Breast epithelium (tissue), 4 donors: ENCODE measurements around the gene OTUD5. TPM values are rescaled to one million over a fixed set of nuclear protein-coding genes. Genes with fewer than 3 reads are reported as not detected.

Experiments
- DNase-seq, 2 donors: peaks; one replicate each; pipeline ENCODE4 v3.0.0-alpha.2; 2019; ENCODE audit warnings: low spot score in 2 of 2
- H3K27ac ChIP-seq, 2 donors: fragments of 200-600 bp; sonication (generic) in 1 of 2; one replicate each; pipeline ENCODE4 v1.5.1; 2016 to 2019; ENCODE audit warnings: mild to moderate bottlenecking in 1 of 2
- H3K27me3 ChIP-seq, 2 donors: fragments of 200-600 bp; sonication (generic) in 1 of 2; one replicate each; pipeline versions ENCODE4 v1.5.1 to v1.6.0; 2017 to 2019; ENCODE audit warnings: control low read depth in 1 of 2, mild to moderate bottlenecking in 1 of 2
- H3K36me3 ChIP-seq: fragments of 200-600 bp; one replicate; pipeline ENCODE4 v1.5.1; 2019
- H3K4me1 ChIP-seq, 2 donors: fragments of 200-600 bp; sonication (generic); one replicate each; pipeline ENCODE4 v1.5.1; 2016 to 2019; ENCODE audit warnings: control low read depth in 1 of 2
- H3K4me3 ChIP-seq, 3 donors: fragments of 200-600 bp; sonication (generic); 1 replicate in 2 of 3; 2 replicates in 1 of 3; pipeline ENCODE4 v1.5.1; 2016 to 2019; ENCODE audit warnings: mild to moderate bottlenecking in 3 of 3, moderate library complexity in 2 of 3
- H3K9me3 ChIP-seq, 2 donors: fragments of 200-600 bp; sonication (generic) in 1 of 2; one replicate each; pipeline ENCODE4 v1.5.1; 2016 to 2019; ENCODE audit warnings: control low read depth in 1 of 2
- POLR2A ChIP-seq: fragments of 450-650 bp; IDR thresholded peaks from one replicate; pipeline ENCODE4 v1.6.1; 2016; ENCODE audit warnings: antibody characterized with exemption, mild to moderate bottlenecking, moderate library complexity
- POLR2AphosphoS5 ChIP-seq, 3 donors: sonication (generic); formaldehyde crosslinking; IDR thresholded peaks; one replicate each; pipeline ENCODE4 v1.6.1; 2017; ENCODE audit warnings: antibody characterized with exemption in 3 of 3
- intact Hi-C: fragments of 100-400 bp; cut with DNase I; formaldehyde crosslinking; loops from one replicate; pipeline ENCODE4 v1.15.1; 2023; ENCODE audit warnings: low total_unique reads
- total RNA-seq, 3 donors: library from RNA; depleted of rRNA; stranded (reverse); fragments of >200 nt; gene quantifications; one replicate each; pipeline ENCODE4 v1.1.0, GENCODE V29; 2016
- TF ChIP-seq, protein P1 (sequence below), 3 donors: fragments of 450-650 bp; IDR thresholded peaks; one replicate each; pipeline ENCODE4 v1.5.1; 2016 to 2017; ENCODE audit warnings: antibody characterized with exemption in 3 of 3, mild to moderate bottlenecking in 3 of 3, moderate library complexity in 3 of 3

OTUD5 gene
- total RNA-seq, 3 donors from 2014 or later, result 35.8 to 37.9 (median 36.1) TPM

DNA sequence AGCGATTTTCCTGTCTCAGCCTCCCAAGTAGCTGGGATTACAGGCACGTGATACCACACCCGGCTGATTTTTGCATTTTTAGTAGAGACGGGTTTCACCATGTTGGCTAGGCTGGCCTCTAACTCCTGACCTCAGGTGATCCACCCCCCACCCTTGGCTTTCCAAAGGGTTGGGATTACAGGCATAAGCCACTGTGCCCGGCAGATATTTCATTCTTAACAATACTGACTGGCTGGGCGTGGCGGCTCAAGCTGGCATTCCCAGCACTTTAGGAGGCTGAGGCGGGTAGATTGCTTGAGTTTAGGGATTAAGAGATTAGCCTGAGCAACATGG lies 58.4 kb downstream of the OTUD5 start:
- TF ChIP-seq POLR2AphosphoS5 (IDR thresholded peaks at IDR 0.05), result no peak
- TF ChIP-seq, protein P1, sequence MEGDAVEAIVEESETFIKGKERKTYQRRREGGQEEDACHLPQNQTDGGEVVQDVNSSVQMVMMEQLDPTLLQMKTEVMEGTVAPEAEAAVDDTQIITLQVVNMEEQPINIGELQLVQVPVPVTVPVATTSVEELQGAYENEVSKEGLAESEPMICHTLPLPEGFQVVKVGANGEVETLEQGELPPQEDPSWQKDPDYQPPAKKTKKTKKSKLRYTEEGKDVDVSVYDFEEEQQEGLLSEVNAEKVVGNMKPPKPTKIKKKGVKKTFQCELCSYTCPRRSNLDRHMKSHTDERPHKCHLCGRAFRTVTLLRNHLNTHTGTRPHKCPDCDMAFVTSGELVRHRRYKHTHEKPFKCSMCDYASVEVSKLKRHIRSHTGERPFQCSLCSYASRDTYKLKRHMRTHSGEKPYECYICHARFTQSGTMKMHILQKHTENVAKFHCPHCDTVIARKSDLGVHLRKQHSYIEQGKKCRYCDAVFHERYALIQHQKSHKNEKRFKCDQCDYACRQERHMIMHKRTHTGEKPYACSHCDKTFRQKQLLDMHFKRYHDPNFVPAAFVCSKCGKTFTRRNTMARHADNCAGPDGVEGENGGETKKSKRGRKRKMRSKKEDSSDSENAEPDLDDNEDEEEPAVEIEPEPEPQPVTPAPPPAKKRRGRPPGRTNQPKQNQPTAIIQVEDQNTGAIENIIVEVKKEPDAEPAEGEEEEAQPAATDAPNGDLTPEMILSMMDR (IDR thresholded peaks at IDR 0.05), result no peak
- TF ChIP-seq POLR2A, result no peak
- Histone ChIP-seq H3K36me3 (no peaks in the 10 kb centered on the region), H3K27ac (peak overlapping the region in 1 of 2 donors; percentile 19), H3K9me3 (no peaks in the 10 kb centered on the region), H3K27me3 (peaks cover 0 to 28% of the 10 kb centered on the region in 2 donors), H3K4me1 (no peaks in the 10 kb centered on the region), H3K4me3 (peak overlapping the region in 1 of 3 donors; percentile 72)
- intact Hi-C loops, result loop anchor here (10.0 kb wide), 1 partner anchor 224 kb away; no protein-coding TSS in a partner anchor
- no peak for DNase-seq

DNA sequence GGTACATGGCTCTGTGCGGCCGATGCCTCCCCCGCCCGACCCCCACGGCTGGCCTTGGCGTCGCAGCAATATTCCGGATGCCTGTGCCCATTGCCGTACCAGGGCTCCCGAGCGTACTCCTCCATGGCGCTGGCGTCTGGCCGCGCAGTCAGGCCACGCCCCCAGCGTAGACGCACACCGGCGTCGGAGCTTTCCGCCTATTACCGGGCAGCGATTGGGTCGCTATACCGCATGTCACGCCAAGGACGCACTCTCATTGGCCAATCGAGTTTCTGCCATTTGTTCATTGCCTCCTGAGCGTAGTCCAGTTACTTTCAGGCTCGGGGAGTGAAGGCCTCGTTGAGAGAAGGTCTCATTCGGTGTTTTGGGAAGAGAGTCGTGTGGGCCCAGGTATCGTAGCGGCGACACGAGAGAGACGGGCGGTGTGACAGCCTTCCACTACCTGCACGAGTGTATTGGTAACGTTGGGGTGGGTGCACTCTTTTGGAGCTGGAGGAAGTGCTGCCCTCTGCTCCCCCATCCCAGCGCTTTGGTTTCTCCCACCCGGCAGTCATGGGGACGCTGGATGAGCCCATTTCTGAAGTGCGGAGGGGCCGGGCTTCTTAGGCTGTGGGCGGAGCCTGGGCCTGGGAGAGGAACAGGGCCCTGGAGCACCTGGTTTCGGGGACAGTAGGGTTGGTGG lies 59.6 kb downstream of the OTUD5 start, which contains the start of the genes PQBP1 and TIMM17B:
Gene PQBP1, plus strand, starts transcription at position 306 of the 682 bp plus-strand sequence. CDS start 580 bp downstream, outside the sequence.
Gene TIMM17B, minus strand, starts transcription at position 144 of the 682 bp plus-strand sequence. Its CDS starts 19 bp downstream, at position 125.
- TF ChIP-seq POLR2A, result peak; percentile 62
- TF ChIP-seq POLR2AphosphoS5 (IDR thresholded peaks at IDR 0.05), result peak; percentile 65 to 90 (median 72)
- TF ChIP-seq, protein P1 (IDR thresholded peaks at IDR 0.05), result no peak

GRCh38 chrX:48897157-48897624 lies 60.2 kb downstream of the OTUD5 start:
- Histone ChIP-seq H3K27ac (peak overlapping the region; percentile 96 to 97), H3K4me1 (no peaks in the 10 kb centered on the region), H3K9me3 (no peaks in the 10 kb centered on the region), H3K36me3 (no peaks in the 10 kb centered on the region), H3K27me3 (peaks cover 0 to 29% of the 10 kb centered on the region in 2 donors), H3K4me3 (peak overlapping the region; percentile 63 to 78 (median 72))
- intact Hi-C loops, result loop anchor here (10.0 kb wide), 1 partner anchor 222 kb away; no protein-coding TSS in a partner anchor
- TF ChIP-seq, protein P1 (IDR thresholded peaks at IDR 0.05), result no peak
- DNase-seq, result peak; percentile 80 to 85

More for the DNA sequence above, 59.6 kb downstream of the OTUD5 start, which contains the start of the genes PQBP1 and TIMM17B:
- peak; percentile 83 to 90 for DNase-seq
- Histone ChIP-seq H3K27me3 (peaks cover 0 to 34% of the 10 kb centered on the region in 2 donors), H3K4me1 (no peaks in the 10 kb centered on the region), H3K9me3 (no peaks in the 10 kb centered on the region), H3K27ac (peak within 1 kb of the TSS; percentile 96 to 97), H3K36me3 (no peaks in the 10 kb centered on the region), H3K4me3 (peak within 1 kb of the TSS; percentile 63 to 78 (median 72))
- intact Hi-C loops, result loop anchor here (10.0 kb wide), 1 partner anchor 223 kb away; no protein-coding TSS in a partner anchor

GRCh38 chrX:48896611-48897011 lies 60.8 kb downstream of the OTUD5 start:
- H3K36me3 ChIP-seq, result no peaks in the 10 kb centered on the region
- H3K9me3 ChIP-seq, result no peaks in the 10 kb centered on the region
- DNase-seq, result no peak
- H3K4me3 ChIP-seq, result peak overlapping the region; percentile 63 to 78 (median 72)
- intact Hi-C loops, result loop anchor here (10.0 kb wide), 1 partner anchor 222 kb away; no protein-coding TSS in a partner anchor
- H3K27ac ChIP-seq, result peak overlapping the region; percentile 96 to 97
- H3K27me3 ChIP-seq, result peaks cover 0 to 29% of the 10 kb centered on the region in 2 donors
- H3K4me1 ChIP-seq, result no peaks in the 10 kb centered on the region
- TF ChIP-seq POLR2A, result no peak
- no peak for TF ChIP-seq POLR2AphosphoS5 (IDR thresholded peaks at IDR 0.05)
- TF ChIP-seq, protein P1 (IDR thresholded peaks at IDR 0.05), result no peak

DNA sequence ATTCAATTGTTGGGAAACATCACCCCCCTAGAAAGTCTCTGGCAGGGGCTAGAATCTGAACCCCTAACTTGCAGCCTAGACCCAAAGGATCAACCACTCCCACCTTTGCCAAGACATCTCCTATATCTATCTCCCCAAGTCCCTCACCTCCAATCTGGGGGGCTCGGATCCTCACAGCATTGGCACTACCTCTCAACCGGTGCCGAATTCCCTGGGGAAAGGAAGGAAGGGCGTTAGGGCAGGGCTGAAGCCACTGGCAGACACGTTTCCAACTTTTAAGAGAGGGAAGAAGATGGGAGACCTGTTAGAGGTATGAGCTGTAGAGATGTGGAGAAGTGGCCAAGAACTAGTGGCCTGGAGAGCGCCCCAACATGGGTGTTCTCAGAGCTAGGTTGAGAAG lies 62.5 kb downstream of the OTUD5 start:
- H3K4me1 ChIP-seq, result no peaks in the 10 kb centered on the region
- H3K27me3 ChIP-seq, result peaks cover 0 to 30% of the 10 kb centered on the region in 2 donors
- TF ChIP-seq, protein P1 (IDR thresholded peaks at IDR 0.05), result no peak
- TF ChIP-seq POLR2A (no peak), POLR2AphosphoS5 (IDR thresholded peaks at IDR 0.05) (no peak)
- H3K27ac ChIP-seq, result no peak overlapping the region
- H3K36me3 ChIP-seq, result no peaks in the 10 kb centered on the region
- no peak overlapping the region for H3K4me3 ChIP-seq
- no peaks in the 10 kb centered on the region for H3K9me3 ChIP-seq
- intact Hi-C loops, result loop anchor here (10.0 kb wide), 1 partner anchor 220 kb away; no protein-coding TSS in a partner anchor
- no peak for DNase-seq
